Ovary (tissue), 9 donors: Measurements from ENCODE around the gene SPRED3. TPM values are rescaled to one million over a fixed set of nuclear protein-coding genes. Genes with fewer than 3 reads are reported as not detected.

Source experiments
- DNase-seq, 5 donors: peaks; one replicate each; pipeline ENCODE4 v3.0.0-alpha.2; 2019 to 2020
- H3K27ac ChIP-seq, 2 donors: fragments of 200-600 bp; one replicate each; pipeline versions ENCODE4 v1.5.1 to v1.8.0; 2019 to 2022
- H3K27me3 ChIP-seq: fragments of 200-600 bp; one replicate; pipeline ENCODE4 v1.8.0; 2022
- H3K36me3 ChIP-seq: fragments of 200-600 bp; sonication (generic); one replicate; pipeline ENCODE4 v1.5.1; 2019
- H3K4me1 ChIP-seq: one replicate; pipeline ENCODE4 v1.8.1; 2013; ENCODE audit warnings: mild to moderate bottlenecking, moderate library complexity; ENCODE audit not compliant: insufficient read depth
- H3K4me3 ChIP-seq: fragments of 200-600 bp; sonication (generic); one replicate; pipeline ENCODE4 v1.5.1; 2017
- H3K9me3 ChIP-seq, 2 donors: fragments of 200-600 bp in 1 of 2; sonication (generic) in 1 of 2; one replicate each; pipeline versions ENCODE4 v1.5.1 to v1.8.1; 2013 to 2019; ENCODE audit warnings: mild to moderate bottlenecking in 1 of 2, moderate library complexity in 1 of 2
- CTCF ChIP-seq, 3 donors: fragments of 450-650 bp in 2 of 3; fragments of 200-600 bp in 1 of 3; IDR thresholded peaks; one replicate each; pipeline versions ENCODE4 v1.5.1 to v1.8.0; 2016 to 2022; ENCODE audit warnings: antibody characterized with exemption in 3 of 3, mild to moderate bottlenecking in 1 of 3
- EP300 ChIP-seq: sonication (generic); formaldehyde crosslinking; IDR thresholded peaks from one replicate; pipeline ENCODE4 v1.6.1; 2017; ENCODE audit warnings: antibody characterized with exemption
- POLR2A ChIP-seq: fragments of 450-650 bp; IDR thresholded peaks from one replicate; pipeline ENCODE4 v1.6.1; 2017; ENCODE audit warnings: antibody characterized with exemption, mild to moderate bottlenecking, moderate library complexity
- WGBS, 3 donors: extraction: QIAGEN DNeasy Blood & Tissue Kit in 1 of 3; methylation state at CpG; one replicate each; pipeline versions ENCODE4 v1.1.5 to v1.1.7; 2013 to 2017; 5-methylcytosine and 5-hydroxymethylcytosine counted together
- intact Hi-C, 4 donors: fragments of 100-400 bp; cut with DNase I; formaldehyde crosslinking; loops; one replicate each; pipeline versions ENCODE4 v1.11.0 to v1.15.1; 2022 to 2023
- polyA plus RNA-seq, 2 donors: library from polyadenylated mRNA; stranded (reverse); fragments of 200-250 nt in 1 of 2; fragments of 350-450 nt in 1 of 2; fragmentation: Illumina TruSeq in 1 of 2; extraction: RNeasy Lipid Tissue Mini Kit (QIAGEN cat#74804) in 1 of 2; gene quantifications; one replicate each; pipeline ENCODE4 v1.2.3, GENCODE V29; 2013 to 2014
- total RNA-seq, 7 donors: library from RNA; depleted of rRNA in 2 of 7; stranded (reverse); fragments of >200 nt in 2 of 7; fragmentation: NEBNext Ultra II Directional in 3 of 7; extraction: Animal tissue kit (Norgen Biotek cat#: 25700) in 3 of 7; gene quantifications; one replicate each; pipeline versions ENCODE4 v1.1.0 to v1.2.4, GENCODE V29; 2016 to 2023
- donor health status: DM: no; HTN: no; CAD: no; lungs with moderate emphysema.
- donor health status: DM: no; HTN: no; CAD: no.
- donor health status: Bipolar disorder and iron deficiency.
- donor health status: DM: yes; HTN: yes; CAD: no.
- donor health status: DM: no; HTN: no; CAD: no.
- donor health status: DM: yes; HTN: yes; CAD: no.

Gene SPRED3
- total and polyA plus RNA-seq, 9 donors = 0.24 to 2.1 (median 0.84) TPM

- no peak for TF ChIP-seq CTCF (IDR thresholded peaks at IDR 0.05)
- no peak for TF ChIP-seq EP300
- no peak for TF ChIP-seq POLR2A
- 56 to 58% (median 57%) methylated on average over 14 of the region's 14 CpGs for WGBS, 3 donors
Observed at GRCh38 chr19:38429055-38429810, 40.7 kb downstream of the SPRED3 start.

GRCh38 chr19:38429811-38430156 is 41.3 kb downstream of the SPRED3 start:
- Histone ChIP-seq H3K4me1 (no peaks in the 10 kb centered on the region), H3K9me3 (no peaks in the 10 kb centered on the region), H3K4me3 (no peak overlapping the region), H3K27ac (no peak overlapping the region), H3K27me3 (no peaks in the 10 kb centered on the region), H3K36me3 (no peaks in the 10 kb centered on the region)
- no peak for TF ChIP-seq CTCF (IDR thresholded peaks at IDR 0.05)
- no peak for TF ChIP-seq POLR2A
- TF ChIP-seq EP300 = no peak
- DNase-seq = no peak
- intact Hi-C loops = no loop called here
- 66 to 80% (median 76%) methylated on average over 2 of the region's 2 CpGs for WGBS, 3 donors

More at GRCh38 chr19:38429055-38429810, 40.7 kb downstream of the SPRED3 start:
- H3K27me3 ChIP-seq = no peaks in the 10 kb centered on the region
- no peaks in the 10 kb centered on the region for H3K36me3 ChIP-seq
- H3K4me1 ChIP-seq = no peaks in the 10 kb centered on the region
- no peak overlapping the region for H3K27ac ChIP-seq
- H3K4me3 ChIP-seq = no peak overlapping the region
- no peaks in the 10 kb centered on the region for H3K9me3 ChIP-seq
- intact Hi-C loops = no loop called here
- DNase-seq = no peak

GRCh38 chr19:38430931-38431330 is 42.4 kb downstream of the SPRED3 start:
- H3K27me3 ChIP-seq = no peaks in the 10 kb centered on the region
- 75 to 77% (median 76%) methylated on average over 7 of the region's 7 CpGs for WGBS, 3 donors
- H3K4me1 ChIP-seq = no peaks in the 10 kb centered on the region
- intact Hi-C loops = no loop called here
- H3K27ac ChIP-seq = no peak overlapping the region
- TF ChIP-seq CTCF (IDR thresholded peaks at IDR 0.05) (no peak), EP300 (no peak), POLR2A (no peak)
- H3K4me3 ChIP-seq = no peak overlapping the region
- H3K9me3 ChIP-seq = no peaks in the 10 kb centered on the region
- H3K36me3 ChIP-seq = no peaks in the 10 kb centered on the region
- DNase-seq = no peak

GRCh38 chr19:38433268-38433733 is 44.8 kb downstream of the SPRED3 start, which contains the start of gene RYR1:
TSS of gene RYR1 (plus strand) at chr19:38433691. CDS start at chr19:38433830, 139 bp downstream.
- Histone ChIP-seq H3K4me1 (no peaks in the 10 kb centered on the region), H3K27ac (no peak within 1 kb of the TSS), H3K27me3 (no peaks in the 10 kb centered on the region), H3K4me3 (no peak within 1 kb of the TSS), H3K9me3 (no peaks in the 10 kb centered on the region), H3K36me3 (no peaks in the 10 kb centered on the region)
- intact Hi-C loops = no loop called here
- WGBS, 3 donors = 7 to 11% (median 10%) methylated on average over 20 of the region's 20 CpGs
- no peak for DNase-seq
- TF ChIP-seq POLR2A (no peak), CTCF (IDR thresholded peaks at IDR 0.05) (no peak), EP300 (no peak)
